Fibroblast of peridontal ligament (primary cell): ENCODE measurements around the gene ACY1.
"Not testable (repeated sequence)": the region's sequence is repeated elsewhere in the genome, so short reads cannot be mapped to it uniquely, and the experiment has no call there.

Experiments
- DNase-seq: peaks from one replicate; pipeline ENCODE4 v3.0.0-alpha.2; 2010; ENCODE audit errors: extremely low read depth

Gene ACY1

DNA sequence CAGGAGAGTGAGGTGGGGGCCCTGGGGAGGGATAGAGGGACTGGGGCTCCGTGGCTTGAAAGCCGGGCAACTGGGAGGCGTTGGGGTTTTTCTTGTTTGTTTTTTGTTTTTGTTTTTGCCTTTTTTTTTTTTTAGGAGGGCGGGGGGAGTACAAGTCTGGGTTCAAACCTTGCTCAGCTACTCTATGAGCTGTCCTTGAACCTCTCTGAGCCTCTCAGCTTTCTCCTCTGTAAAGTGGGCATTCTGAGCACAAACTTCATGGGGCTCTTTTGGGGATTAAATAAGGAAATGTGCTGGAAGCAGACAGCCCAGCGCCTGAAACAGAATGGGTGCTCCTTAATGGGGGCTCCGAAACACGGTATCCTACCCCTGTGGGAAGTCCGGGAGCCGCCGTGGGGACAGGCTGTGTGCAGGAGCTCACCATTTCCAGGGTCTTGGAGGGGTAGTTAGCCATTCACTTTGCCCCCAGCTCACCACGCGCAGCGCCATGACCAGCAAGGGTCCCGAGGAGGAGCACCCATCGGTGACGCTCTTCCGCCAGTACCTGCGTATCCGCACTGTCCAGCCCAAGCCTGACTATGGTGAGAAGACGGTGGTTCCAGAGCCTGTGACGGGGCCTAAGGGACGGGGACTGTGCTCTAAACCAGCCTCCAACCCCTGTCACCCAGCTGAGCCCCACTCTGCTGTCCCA is 388 bp downstream of the ACY1 start:
- DNase-seq = no peak

DNA sequence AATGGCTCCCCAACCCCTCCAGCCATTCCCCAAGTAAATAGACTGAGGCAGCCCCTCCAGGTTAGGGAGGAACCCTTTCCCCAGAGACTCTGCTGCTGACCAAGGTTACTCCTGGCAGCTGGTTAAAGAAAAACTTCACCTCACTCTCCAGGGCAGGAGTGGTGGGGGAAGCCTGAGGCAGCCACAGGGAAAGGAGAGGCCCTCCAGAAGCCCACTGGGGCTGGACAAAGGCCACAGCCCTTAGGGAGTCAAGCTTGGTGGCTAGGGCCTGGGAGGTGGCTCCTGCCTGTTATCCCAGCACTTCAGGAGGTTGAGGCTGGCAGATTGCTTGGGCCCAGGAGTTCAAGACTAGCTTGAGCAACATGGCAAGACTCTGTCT is 923 bp downstream of the ACY1 start:
- DNase-seq = no peak

DNA sequence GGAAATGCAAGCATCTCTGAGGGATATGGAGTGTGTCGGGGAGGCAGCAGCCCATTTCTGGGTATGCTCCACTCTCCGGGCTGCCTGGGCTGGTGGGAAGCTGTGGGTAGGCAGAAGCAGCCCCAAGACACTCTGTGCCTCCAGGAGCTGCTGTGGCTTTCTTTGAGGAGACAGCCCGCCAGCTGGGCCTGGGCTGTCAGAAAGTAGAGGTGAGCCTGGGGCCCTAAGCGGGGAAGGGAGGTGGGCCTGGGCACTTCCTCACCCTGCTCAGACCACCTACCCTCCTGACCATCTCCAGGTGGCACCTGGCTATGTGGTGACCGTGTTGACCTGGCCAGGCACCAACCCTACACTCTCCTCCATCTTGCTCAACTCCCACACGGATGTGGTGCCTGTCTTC is 1.7 kb downstream of the ACY1 start:
- DNase-seq = no peak

DNA sequence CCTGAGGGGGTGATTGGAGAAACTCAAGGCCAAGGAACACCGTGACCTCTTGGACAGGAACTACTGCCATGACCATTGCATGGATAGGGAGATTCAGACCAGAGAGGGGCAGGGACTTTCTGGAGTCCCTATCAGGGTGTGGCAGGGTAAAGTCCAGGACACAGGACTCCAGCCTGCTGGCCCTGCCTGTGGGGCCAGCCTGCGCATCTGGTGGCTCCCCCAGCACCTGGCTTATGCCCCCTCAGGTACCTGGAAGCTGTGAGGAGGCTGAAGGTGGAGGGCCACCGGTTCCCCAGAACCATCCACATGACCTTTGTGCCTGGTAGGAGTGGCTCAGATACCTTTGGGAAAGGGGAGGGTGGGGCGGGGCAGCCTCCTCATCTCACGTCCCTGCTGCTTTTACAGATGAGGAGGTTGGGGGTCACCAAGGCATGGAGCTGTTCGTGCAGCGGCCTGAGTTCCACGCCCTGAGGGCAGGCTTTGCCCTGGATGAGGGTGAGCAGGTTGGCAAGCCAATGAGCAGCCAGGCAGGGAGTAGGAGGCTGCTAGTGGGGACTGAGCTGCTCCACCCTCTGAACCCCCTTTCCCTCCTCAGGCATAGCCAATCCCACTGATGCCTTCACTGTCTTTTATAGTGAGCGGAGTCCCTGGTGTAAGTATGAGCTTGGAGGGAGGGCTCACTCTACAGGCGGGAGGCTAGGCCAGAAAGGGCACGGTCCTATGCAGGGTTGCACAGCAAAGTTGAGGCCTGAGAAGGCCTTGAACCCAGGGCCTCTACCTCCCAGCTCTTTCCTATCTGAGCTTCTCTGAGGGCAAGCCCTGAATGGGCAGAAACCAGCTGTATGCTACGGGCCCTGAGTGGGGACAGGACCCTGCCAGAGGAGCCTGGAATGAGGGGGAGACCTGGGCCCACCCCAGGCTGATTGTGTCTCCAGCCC is 2.9 kb downstream of the ACY1 start:
- no peak for DNase-seq

DNA sequence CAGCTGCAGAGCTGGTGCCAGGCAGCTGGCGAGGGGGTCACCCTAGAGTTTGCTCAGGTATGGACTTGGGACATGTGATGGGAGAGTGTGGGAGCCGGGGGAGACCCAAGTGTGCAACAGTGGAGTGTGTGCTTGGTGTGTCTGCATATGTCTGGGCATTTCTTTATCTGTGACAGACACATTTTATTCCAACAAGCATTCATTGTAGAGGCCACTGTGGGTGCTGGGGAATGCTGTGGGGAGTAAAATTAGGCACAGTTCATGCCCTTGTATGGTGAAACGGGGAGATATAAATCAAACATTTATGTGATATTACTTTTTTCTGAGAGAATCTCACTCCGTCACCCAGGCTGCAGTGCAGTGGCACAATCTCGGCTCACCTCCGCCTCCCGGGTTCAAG is 4.2 kb downstream of the ACY1 start:
- no peak for DNase-seq

DNA sequence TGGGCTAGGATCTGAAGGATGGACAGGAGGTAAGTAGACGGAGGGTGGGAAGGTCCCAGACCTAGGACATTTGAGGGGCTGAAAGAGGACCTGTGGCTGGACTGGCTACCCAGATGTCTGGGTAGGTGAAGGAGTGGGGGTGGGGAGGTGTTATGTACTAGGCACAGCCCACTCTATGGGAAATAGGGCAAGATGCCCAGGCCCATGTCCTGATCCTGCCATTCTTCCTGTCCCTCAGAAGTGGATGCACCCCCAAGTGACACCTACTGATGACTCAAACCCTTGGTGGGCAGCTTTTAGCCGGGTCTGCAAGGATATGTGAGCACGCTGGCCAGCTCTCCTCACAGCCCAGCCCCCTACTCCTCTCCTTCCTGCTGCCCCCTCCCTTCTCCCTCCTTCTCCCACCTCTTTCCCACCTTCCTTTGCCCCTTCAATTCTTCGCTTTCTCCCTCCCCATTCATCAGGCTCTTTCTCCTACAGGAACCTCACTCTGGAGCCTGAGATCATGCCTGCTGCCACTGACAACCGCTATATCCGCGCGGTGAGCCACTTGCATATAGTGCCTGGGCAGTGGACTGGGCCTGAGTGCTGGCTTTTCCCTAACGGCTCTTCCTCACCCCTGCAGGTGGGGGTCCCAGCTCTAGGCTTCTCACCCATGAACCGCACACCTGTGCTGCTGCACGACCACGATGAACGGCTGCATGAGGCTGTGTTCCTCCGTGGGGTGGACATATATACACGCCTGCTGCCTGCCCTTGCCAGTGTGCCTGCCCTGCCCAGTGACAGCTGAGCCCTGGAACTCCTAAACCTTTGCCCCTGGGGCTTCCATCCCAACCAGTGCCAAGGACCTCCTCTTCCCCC is 5.2 kb downstream of the ACY1 start:
- DNase-seq = no peak

DNA sequence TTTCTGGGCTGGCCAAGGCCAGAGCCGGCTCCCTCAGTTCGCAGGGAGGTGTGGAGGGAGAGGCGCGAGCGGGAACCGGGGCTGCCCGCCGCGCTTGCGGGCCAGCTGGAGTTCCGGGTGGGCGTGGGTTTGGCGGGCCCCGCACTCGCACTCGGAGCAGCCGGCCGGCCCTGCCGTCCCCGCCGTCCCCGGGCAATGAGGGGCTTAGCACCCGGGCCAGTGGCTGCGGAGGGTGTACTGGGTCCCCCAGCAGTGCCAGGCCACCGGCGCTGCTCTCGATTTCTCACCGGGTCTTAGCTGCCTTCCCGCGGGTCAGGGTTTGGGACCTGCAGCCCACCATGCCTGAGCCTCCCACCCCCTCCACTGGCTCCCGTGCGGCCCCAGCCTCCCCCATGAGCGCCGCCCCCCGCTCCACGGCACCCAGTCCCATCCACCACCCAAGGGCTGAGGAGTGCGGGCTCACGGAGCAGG is 7.2 kb downstream of the ACY1 start:
- not testable (repeated sequence) for DNase-seq

DNA sequence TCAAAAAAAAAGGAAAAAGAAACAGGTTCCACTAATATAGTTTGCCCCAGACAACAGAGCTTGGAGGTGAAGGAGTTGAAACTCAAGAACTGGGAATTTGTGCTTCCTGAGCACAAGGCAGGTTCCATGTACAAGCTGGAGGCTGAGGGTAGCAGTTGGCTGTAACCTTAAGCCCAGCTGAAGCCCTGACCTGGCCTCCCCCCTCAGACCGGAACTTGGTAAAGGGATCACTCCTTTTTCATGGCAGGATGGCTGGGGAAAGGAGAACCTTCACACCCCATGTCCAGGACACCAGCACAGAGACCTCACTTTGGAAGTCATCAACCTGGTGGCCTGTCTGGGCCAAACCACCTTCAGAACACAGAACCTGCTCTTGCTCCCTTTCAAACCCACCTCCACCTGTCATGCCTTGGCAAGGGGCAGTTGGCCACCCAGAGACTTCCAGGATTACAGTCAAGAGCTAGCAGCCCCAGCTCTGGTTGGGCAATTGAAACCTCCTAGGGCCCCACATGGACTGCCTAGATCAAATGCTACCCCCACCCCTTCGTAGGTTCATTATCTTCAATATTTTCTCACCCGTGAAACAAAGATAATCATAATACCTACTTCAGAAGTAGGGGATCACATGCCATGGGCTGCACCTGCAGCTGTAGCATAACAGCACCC is 8.8 kb downstream of the ACY1 start:
- no peak for DNase-seq

DNA sequence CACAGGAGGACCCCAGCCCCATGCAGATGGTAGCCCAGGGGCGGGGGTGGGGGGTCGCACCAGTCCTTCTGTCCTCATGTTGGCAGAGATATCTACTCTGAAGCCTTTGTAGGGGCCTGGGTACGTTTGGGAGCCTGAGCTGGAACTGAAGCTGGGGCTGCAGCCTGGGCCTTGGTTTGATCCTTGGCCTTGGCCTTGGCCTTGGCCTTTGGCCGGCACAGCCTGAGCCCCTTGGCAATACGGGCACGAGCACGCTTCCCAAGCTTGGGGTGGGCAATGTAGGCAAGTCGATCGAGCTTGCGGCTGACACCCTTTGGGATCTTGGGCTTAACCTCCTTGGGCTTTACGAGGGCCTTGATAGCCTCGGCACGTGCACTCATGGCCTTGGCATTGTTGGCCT is 10.3 kb downstream of the ACY1 start:
- not testable (repeated sequence) for DNase-seq

DNA sequence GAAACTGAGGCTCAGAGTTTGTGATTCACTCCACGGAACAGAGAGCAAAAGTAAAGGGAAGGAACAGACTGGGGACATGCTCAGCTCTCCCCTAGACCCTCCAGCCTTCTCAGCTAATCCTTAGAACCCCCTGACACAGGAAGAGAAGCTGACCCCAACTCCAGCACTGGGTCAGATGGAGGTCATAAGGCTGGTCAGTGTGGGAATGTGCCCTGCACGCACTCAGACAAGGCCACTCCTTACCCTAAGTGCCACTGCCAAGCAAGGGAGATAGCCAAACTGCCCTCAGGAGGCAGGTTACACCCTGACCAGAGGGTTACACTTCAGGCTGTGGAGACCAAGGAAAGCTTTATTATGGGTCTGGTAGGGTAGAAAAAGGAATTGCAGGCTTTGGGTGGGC is 11.2 kb downstream of the ACY1 start:
- no peak for DNase-seq

DNA sequence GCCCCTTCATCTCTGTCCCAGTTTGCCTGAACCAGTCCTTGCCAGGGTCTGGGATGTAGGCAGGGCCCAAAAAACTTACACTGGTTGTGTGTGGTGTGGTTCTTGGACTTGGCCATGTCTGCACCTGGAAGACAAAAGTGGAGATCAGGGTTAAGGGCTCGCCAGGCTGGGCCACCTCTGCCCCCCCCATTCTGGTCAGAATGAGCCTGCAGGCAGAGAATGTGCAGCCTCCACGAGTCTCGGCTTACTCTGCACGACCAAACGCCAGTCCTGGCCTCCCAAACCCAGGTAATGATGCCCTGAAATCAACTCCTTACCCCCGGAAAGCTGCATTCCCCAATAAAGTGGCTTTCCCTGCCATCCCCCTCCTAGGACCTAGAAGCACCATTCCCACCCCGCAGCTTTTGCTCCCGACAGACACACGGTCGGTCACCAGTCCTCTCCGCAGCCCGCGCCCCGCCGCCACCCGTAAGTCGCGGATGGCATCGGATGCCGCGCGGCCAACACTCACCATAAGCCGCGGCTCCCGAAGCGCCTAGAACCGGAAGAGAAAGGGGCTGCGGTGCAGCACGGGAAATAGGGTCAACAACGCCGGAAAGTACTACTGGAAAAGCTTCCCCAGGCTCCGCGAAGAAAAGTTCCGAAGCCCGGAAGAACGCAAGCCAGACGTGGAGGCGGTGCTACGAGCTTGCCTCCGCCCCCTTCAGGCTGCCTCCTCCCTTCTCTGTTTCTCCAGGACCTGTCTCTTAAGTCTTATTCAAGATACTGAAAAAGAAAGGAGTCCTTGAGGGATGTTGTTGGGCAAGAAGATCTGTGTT is 12.2 kb downstream of the ACY1 start, which contains the start of gene RPL29:
TSS of gene RPL29 (minus strand) at position 550 of the 818 bp plus-strand sequence. CDS start at position 116, 434 bp downstream.
- peak; percentile 97 for DNase-seq

DNA sequence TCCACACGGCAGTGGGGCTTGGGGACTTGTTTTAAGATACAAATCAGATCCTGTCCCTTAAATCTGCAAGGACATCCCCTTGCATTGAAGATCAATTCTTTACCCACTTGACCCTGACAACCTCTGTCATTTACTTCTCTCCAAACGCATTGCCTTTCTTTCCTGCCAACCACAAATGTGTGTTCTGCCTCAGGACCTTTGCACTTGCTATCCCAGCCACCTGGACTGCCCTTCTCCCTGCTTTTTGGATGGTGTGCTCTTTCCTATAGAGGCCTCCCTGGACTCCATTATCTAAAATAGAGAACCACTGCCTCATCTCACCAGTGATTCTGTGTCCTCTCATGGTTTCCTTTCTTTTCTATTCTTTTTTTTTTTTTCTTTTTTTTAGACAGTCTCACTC is 13.8 kb downstream of the ACY1 start:
- no peak for DNase-seq

DNA sequence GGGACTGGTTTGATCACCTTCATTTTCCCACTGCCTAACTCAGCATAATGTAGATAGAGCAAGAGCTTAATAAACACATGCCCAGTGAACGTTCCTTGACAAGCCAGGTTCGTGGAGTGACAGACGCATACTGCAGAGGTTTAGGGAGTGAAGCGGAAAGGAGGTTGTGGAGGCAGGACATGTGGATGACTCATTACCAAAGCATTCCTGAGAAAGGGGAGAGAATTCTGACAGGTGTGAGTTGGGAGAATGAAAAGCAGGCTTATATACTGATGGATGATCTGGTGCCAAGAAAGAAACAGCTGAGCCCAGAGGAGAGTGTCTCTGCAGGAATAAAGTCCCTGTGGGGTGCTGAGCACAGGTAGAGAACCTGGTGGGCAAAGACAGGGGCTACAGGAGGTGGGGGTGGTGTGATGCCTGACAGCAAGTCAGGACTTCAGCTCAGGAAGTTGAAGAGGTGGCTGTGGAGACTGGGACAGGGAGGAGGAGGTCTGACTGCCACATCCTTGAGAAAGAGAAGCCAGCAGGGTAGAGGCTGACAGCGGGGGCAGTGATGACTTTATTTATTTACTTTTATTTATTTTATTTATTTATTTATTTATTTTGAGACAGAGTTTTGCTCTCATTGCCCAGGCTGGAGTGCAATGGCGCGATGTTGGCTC is 14.7 kb downstream of the ACY1 start:
- DNase-seq = no peak

DNA sequence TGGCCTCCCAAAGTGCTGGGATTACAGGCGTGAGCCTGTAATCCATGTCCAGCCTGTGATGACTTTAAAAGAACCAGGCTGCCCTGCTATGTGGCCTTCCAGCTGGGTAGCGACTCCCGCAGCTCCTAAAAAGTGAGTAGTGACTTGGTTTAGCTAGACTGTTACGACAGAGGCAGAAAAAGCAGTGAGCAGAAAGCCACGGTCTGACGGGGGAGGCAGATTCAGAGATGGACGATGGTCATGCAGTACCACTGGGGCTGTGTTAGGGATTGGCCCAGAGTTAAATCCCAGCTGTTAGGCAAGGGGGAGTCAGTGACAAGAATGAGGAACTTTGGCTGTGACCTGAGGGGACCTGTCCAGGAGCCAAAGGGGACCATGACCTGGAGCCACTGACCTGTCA is 15.4 kb downstream of the ACY1 start:
- DNase-seq = no peak

DNA sequence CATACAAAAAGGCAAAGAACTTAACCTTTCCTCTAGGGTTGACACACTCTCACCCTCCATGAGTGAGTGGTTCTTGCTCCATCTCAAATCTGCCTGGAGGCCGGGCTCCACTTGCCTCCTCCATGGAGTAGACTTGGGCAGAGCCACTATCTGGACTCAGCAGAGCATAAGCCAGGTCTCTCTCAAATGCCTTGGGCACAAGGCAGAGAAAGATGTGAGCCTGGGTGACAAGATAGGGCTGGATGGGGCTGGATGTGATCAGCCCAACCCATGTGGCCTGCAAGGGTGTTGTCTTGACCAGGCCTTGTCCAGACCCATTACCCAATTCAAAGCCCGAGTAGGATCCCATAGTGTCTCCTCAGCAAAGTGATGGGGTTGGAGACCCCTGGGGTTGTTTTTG is 16.5 kb downstream of the ACY1 start:
- no peak for DNase-seq

DNA sequence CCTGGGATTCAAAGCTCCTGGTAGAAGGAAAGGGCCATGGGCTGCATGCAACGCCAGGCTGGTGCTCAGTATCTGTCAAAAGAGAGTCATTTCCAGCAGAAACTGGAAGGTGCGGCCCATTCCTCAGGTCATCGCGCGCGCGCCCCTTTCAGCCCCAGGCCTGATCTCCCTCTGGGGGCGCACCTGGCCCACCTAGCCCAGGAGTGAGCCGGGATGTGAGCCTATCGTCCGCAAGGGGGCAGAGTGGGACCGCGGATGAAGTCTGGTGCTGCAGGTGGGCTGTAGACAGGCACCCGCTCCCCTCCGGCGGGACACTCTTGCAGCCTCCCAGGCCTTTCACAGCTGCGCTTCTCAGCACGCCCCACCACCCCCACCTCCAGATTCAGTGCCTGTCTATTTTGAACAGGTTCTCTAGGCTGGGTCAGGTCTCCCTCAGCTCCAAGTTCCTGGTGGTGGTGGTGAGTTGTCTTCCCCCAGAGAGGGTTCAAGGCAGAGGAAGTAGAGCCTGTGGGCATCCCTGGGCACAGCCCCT is 18.2 kb downstream of the ACY1 start:
- peak; percentile 43 for DNase-seq

DNA sequence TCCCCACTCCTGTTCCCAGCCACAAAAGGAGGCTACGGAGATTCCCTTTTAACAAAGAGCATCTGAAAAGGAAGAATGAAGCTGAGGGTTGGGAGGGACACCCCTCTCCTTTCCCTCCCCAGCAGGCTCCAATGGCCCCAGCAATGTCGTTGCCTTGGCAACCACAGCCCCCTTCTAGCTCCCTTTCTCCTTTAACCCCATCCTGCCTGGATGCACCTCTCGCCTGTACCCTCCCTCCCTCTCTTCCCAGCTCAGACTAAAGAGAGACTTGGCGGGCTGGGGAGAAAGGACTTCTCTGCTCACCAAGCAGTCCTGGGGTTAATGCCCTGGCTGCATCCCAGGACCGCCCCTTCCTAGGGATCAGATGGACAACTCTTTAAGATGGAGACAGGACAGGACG is 19.4 kb downstream of the ACY1 start:
- DNase-seq = no peak

DNA sequence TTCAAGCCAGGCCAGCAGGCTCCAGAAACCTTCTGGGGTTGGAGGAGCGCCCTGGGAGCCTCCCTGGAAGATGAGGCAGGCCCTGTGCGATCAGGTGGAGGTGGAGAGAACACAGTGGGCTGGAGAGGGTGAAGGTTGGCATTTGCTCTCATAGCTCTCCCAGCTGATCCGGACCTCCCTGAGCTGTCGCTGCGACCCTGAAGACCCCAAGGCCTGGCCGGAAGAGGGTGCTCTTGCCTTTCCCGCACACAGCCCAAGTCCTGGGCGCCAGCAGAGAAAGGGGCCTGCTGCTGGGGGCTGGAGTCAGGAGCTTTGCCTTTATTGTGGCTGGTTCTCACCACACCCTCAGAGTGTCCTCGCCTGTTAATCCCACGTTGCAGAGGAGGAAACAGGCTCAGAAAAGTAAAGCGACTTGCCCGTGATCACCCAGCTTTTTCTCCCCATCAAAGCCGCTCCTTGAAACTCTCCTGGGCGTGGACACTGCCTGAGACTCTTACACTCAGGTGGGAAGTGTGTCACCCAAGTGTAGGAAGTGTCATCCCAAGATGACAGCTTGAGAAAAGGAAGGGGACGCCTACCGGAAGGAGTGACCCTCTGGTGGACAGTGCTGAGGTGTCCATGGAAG is 20.9 kb downstream of the ACY1 start:
- peak; percentile 41 for DNase-seq

DNA sequence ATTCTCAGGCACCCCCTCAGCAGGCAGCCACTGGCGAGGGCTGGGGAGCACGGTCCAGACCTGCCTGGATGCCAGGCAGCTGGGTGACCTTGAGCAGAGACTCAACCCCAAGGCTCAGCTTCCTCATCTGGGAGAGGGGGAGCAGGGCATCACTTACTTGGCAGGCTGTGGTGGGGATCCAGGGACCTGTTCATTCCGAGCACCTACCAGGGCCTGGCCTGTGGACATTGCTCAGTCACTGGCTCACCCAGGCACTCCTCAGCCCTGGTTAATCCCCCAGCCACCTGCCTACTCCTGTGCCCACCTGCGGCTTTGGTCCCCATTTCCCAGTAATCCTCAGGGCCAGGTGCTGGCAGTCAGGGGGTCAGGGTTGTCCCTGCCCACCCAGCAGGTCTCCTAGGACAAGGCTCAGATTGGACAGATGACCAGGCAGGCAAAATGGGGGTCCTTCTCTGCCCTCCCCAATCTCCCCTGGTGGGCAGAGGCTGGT is 21.6 kb downstream of the ACY1 start:
- no peak for DNase-seq
